HG02943 (cell line): ENCODE data around the gene KIRREL1.

Source experiments
- ATAC-seq: cut with Tn5 transposase; IDR thresholded peaks from one replicate; pipeline ENCODE4 v1.9.1; 2021; ENCODE audit warnings: mild to moderate bottlenecking, low read depth, moderate library complexity; ENCODE audit not compliant: unreplicated experiment

KIRREL1 gene

DNA sequence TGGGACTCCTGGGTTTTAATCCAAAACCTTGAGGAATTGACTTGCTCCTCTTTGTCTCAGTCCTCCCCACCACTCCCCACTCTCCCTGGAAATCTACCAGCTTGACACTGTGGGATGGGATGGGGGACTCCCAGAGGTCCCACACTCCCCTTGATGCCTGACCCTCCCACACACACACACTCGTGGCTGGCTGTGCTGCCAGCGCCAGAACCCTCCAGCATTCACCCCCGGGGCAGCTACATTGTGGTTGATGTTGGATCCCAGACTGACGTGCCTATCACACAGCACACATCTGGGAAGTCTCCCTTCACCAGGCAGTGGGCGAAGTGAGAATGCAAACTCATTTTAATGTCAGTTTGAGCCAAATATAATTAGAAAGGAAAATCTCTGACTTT lies 10.0 kb downstream of the KIRREL1 start:
- no peak for ATAC-seq

- ATAC-seq: no peak
These were observed 11.8 kb downstream of the KIRREL1 start for GRCh38 chr1:158005224-158005623.

- no peak for ATAC-seq
These were observed 13.7 kb downstream of the KIRREL1 start for GRCh38 chr1:158007180-158007579.

- no peak for ATAC-seq
These were observed 14.4 kb downstream of the KIRREL1 start for GRCh38 chr1:158007667-158008386.

DNA sequence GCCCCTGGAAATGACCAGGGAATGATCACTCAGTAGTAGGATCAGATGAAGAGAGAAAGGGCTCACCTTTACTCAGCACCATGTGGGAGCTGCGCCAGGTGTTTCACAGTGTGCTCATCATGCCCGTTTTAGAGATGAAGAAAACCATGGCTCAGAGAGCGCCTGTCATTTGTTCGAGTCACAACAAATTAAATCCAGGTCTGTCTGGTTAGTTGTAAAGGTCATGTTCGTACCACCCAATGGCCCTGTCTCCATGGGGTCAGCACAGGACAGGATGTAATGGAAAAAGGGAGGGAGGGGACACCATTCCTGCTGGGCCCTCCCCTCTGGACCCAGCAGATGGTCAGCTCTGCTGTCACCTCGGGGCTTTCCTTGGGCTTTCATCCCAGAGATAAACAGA lies 15.2 kb downstream of the KIRREL1 start:
- no peak for ATAC-seq

- ATAC-seq: no peak
These were observed 18.3 kb downstream of the KIRREL1 start for GRCh38 chr1:158011714-158012113.

GRCh38 chr1:158013840-158014730 lies 20.6 kb downstream of the KIRREL1 start:
- ATAC-seq: no peak

GRCh38 chr1:158014731-158015320 lies 21.4 kb downstream of the KIRREL1 start:
- no peak for ATAC-seq

DNA sequence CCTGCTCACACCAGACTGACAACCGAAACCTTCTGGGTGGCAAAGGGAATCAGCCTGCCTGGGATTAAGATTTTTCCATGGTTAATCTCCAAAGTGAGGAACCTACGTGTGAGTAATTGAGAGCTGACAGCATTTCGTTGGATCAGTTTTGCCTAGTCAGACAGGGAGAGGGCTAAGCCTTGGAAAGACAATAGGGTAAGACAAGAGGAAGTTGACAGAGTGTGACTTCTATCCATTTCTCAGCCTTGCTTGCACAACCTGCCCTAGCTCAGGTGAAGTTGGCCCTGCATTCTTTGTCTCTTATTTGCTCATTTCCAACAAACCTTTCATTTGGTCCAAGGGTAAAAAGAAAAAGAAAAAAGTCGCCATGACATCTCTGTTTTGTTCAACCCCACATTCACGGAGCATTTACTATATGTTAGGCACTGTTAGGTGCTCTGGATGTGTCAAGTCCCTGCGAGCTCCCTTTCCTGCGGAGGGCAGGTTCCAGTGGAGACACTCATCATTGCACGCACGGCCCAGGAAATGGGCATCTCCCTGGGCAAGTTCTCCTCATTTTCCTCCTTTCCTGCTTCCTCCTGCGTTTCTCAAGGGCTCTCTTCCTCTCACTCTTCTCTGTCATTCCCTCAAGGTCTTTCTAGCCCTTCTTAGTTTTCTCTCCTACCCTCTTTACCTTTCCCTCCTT lies 23.3 kb downstream of the KIRREL1 start:
- no peak for ATAC-seq

- ATAC-seq: no peak
These were observed 24.6 kb downstream of the KIRREL1 start for GRCh38 chr1:158017800-158018595.

- no peak for ATAC-seq
These were observed 25.9 kb downstream of the KIRREL1 start for GRCh38 chr1:158019171-158019868.

DNA sequence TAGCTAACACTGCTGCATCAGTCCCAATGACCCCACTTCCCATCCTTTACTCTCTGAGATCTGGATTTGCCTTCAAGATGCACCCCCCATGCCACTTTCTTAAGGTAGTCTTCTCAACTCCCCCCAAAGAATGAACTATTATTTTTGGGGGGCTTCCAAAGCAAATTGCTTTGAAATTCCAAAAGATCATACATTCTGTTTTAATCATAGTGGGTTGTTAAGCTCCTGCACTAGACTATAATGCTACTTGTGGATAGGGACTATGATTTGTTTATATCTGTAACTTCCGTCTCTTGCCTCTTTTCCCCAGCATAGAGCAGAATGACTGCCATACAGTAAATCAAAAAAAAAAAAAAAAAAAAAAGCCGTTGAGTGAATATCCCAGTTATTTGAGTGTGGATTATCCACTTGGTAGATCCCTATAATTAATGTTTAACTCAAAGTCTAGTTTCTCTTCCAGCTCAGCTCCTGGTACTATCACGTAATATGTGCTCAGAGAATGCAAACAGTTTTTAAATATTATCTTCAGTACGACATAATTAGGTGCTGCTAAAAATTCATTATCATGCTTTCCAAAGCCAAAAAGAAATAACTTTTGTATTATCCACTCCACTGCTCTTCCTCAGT lies 26.9 kb downstream of the KIRREL1 start:
- no peak for ATAC-seq

DNA sequence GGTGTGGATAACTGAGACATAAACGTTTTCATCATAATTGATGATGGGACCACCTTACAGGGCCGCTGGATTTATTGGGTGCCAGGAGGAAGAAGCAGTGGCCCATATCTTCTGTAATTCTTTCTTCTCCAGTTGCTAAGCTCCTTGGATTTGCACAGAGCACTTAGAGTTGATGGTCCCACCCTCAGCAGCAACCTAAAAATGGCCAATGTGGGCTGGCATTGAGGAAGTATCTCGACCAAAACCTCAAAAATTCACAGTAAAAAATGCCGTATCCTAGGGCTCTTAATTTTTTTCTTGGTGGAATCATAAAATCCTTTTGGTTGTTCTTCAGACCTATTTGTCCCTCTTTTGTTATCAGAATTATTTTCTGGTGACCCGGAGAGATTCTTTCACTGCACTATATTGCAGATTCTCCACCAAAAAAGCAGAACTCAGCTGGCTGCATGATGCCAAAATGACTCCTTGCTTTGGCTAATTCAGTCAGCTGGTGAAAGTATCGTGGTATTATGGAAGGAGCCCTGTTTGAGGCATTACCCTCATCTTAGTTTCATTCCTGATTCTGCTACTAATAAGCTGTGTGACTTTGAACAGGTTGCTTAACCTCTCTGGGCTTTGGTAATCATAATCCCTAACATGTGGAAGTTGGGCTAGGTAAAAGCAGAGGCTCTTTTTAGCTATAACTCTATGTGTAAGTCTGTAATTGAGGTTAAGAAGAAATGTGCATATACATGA lies 27.6 kb downstream of the KIRREL1 start:
- no peak for ATAC-seq

DNA sequence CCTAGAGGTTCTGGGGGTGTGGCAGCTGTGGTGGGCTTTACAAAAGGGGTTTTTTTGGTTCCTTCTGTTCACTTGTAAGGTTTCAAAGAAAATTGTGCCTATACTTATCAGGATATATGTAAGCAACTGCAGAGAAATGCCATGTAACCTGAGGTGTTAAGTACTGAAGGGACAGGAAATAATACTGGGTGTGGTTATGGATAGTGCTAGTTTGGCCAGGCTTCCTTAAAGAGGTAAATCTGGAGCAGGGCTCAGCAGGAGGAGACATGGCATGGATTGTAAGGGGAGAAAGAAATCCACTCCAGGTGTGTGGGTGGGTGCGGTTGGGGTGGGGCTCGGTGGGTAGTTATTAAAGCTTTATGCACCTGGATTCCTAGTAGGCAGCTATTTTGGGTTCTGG lies 28.3 kb downstream of the KIRREL1 start:
- ATAC-seq: no peak

GRCh38 chr1:158022554-158023312 lies 29.3 kb downstream of the KIRREL1 start:
- no peak for ATAC-seq

GRCh38 chr1:158024737-158025136 lies 31.3 kb downstream of the KIRREL1 start:
- ATAC-seq: no peak

DNA sequence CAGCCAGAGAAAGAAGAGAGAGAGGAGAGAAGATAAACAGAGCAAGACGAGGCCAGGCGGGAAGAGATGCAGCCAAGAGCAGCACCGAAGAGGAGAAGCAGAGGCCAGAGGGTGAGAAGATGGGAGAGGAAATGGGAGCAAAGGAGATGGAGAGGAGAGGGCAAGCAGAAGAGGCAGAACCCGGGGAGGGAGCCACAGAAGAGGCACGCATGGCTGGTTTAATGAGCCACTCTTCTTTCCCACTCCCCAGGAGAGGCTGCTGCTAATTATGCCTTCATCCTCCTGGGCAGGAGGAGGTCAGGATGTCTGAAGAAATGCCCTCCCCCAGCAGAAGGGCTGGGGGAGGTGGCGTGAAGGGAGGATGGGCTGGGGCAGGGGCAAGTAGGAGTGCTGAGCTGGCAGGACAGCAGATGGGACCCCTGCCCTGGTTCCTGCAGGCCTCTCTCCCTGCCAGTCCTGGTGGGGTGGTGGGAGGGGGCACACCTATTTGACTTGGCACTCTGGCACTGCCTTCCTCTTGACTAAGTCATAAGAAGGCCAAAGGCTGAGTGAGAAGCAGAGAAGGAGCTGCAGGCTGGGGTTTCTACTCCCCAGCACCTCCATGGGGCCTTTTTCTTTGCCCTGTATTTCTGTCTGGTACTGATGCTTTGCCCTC lies 32.3 kb downstream of the KIRREL1 start:
- ATAC-seq: no peak
